GM19452 (cell line): Measurements from ENCODE around the gene ARL6IP5.

Experiments used
- ATAC-seq: cut with Tn5 transposase; IDR thresholded peaks from one replicate; pipeline ENCODE4 v1.9.1; 2021; ENCODE audit not compliant: unreplicated experiment

Gene ARL6IP5

GRCh38 chr3:69085833-69086722 lies 1.3 kb downstream of the ARL6IP5 start:
- ATAC-seq: no peak

GRCh38 chr3:69087030-69087791 lies 2.5 kb downstream of the ARL6IP5 start:
- ATAC-seq: no peak

GRCh38 chr3:69088063-69088462 lies 3.3 kb downstream of the ARL6IP5 start:
- peak; percentile 26 for ATAC-seq

- no peak for ATAC-seq
Measured at GRCh38 chr3:69090021-69090420, 5.3 kb downstream of the ARL6IP5 start.

- no peak for ATAC-seq
Measured at GRCh38 chr3:69091389-69092029, 6.8 kb downstream of the ARL6IP5 start.

GRCh38 chr3:69092030-69092516 lies 7.3 kb downstream of the ARL6IP5 start:
- ATAC-seq: peak; percentile 74

GRCh38 chr3:69094467-69095205 lies 9.9 kb downstream of the ARL6IP5 start:
- ATAC-seq: no peak

GRCh38 chr3:69095636-69096035 lies 10.9 kb downstream of the ARL6IP5 start:
- no peak for ATAC-seq

GRCh38 chr3:69096299-69096698 lies 11.6 kb downstream of the ARL6IP5 start:
- ATAC-seq: no peak

- no peak for ATAC-seq
Measured at GRCh38 chr3:69097407-69098086, 12.8 kb downstream of the ARL6IP5 start.

- no peak for ATAC-seq
Measured at GRCh38 chr3:69099576-69099975, 14.8 kb downstream of the ARL6IP5 start.

- no peak for ATAC-seq
Measured at GRCh38 chr3:69102384-69102783, 17.6 kb downstream of the ARL6IP5 start.

GRCh38 chr3:69103123-69103522 lies 18.4 kb downstream of the ARL6IP5 start:
- ATAC-seq: no peak

- ATAC-seq: no peak
Measured at GRCh38 chr3:69104586-69104985, 19.8 kb downstream of the ARL6IP5 start.

- ATAC-seq: no peak
Measured at GRCh38 chr3:69105320-69105719, 20.6 kb downstream of the ARL6IP5 start.

GRCh38 chr3:69107841-69108240 lies 23.1 kb downstream of the ARL6IP5 start:
- ATAC-seq: no peak

- no peak for ATAC-seq
Measured at GRCh38 chr3:69108811-69109210, 24.1 kb downstream of the ARL6IP5 start.

GRCh38 chr3:69110941-69111546 lies 26.3 kb downstream of the ARL6IP5 start:
- ATAC-seq: no peak

- ATAC-seq: no peak
Measured at GRCh38 chr3:69113536-69113935, 28.8 kb downstream of the ARL6IP5 start.

GRCh38 chr3:69115731-69116130 lies 31.0 kb downstream of the ARL6IP5 start:
- no peak for ATAC-seq
